Effector memory CD8-positive, alpha-beta T cell (primary cell): Measurements from ENCODE around the gene HYDIN.

ENCODE experiments used
- ATAC-seq: fragments of 150-1000 bp; cut with Tn5 transposase; replicated peaks from 2 replicates; pipeline ENCODE4 v1.10.0; 2021; ENCODE audit warnings: mild to moderate bottlenecking, moderate library complexity
- DNase-seq, 3 experiments: peaks; one replicate each; pipeline ENCODE4 v3.0.0; 2021
- H3K27ac Mint-ChIP-seq, 2 donors: one replicate each; pipeline ENCODE4 v1.8.0; 2022; ENCODE audit warnings: mild to moderate bottlenecking in 2 of 2, mixed read lengths in 2 of 2, moderate library complexity in 2 of 2
- H3K27me3 Mint-ChIP-seq, 2 donors: one replicate each; pipeline ENCODE4 v1.8.0; 2022; ENCODE audit warnings: mixed read lengths in 2 of 2
- H3K36me3 Mint-ChIP-seq: one replicate; pipeline ENCODE4 v1.8.0; 2022; ENCODE audit warnings: mild to moderate bottlenecking, moderate library complexity, mixed read lengths; ENCODE audit not compliant: insufficient read depth
- H3K4me1 Mint-ChIP-seq, 2 donors: one replicate each; pipeline ENCODE4 v1.8.0; 2022; ENCODE audit warnings: low read depth in 2 of 2, mixed read lengths in 2 of 2
- H3K4me3 Mint-ChIP-seq, 2 donors: one replicate each; pipeline ENCODE4 v1.8.0; 2022; ENCODE audit warnings: mild to moderate bottlenecking in 2 of 2, mixed read lengths in 2 of 2, moderate library complexity in 2 of 2
- H3K9me3 Mint-ChIP-seq, 2 donors: one replicate each; pipeline ENCODE4 v1.8.0; 2022; ENCODE audit warnings: mixed read lengths in 2 of 2

The HYDIN gene

DNA sequence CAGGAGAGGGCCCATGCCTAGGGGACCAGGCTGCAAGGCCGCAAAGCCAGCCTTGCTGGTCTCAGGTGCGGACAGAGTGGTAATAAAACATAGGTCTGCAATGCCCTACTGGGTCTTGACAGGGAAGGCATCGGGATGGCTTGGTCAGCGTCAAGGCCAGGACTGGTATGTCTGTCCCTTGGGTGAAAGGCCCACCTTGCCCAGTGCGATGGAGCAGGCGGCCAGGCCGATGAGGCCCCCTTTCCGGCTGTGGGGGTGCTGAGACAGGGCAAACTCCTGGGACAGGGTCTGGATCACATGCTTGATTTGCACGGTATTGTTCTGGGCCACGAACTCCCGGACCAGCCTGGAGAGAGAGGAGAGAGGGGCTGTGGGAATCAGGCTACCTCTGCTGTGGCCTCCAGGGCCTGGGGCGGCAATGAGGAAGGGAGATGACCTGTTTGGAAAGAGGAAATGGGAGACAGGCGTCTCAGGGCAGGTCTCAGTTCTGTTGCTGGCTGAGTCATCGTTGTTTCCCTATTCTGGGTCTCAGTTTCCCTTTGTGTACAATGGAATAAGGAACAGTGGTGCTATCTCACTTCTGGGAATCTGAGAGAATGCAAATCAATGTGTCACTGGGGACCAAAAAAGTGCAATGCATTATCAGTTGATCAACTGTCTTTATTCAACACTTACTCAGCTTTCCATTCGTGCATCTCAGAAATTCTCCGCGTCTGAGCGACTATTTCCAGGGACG lies 444.3 kb downstream of the HYDIN start:
- Mint-ChIP-seq H3K27me3 (no peaks in the 10 kb centered on the region), H3K9me3 (no peaks in the 10 kb centered on the region), H3K4me1 (peaks cover 20 to 22% of the 10 kb centered on the region in 2 donors), H3K27ac (peak overlapping the region in 1 of 2 donors; percentile 35), H3K4me3 (no peak overlapping the region), H3K36me3 (peaks cover 41% of the 10 kb centered on the region)
- DNase-seq (no peak), ATAC-seq (no peak)

DNA sequence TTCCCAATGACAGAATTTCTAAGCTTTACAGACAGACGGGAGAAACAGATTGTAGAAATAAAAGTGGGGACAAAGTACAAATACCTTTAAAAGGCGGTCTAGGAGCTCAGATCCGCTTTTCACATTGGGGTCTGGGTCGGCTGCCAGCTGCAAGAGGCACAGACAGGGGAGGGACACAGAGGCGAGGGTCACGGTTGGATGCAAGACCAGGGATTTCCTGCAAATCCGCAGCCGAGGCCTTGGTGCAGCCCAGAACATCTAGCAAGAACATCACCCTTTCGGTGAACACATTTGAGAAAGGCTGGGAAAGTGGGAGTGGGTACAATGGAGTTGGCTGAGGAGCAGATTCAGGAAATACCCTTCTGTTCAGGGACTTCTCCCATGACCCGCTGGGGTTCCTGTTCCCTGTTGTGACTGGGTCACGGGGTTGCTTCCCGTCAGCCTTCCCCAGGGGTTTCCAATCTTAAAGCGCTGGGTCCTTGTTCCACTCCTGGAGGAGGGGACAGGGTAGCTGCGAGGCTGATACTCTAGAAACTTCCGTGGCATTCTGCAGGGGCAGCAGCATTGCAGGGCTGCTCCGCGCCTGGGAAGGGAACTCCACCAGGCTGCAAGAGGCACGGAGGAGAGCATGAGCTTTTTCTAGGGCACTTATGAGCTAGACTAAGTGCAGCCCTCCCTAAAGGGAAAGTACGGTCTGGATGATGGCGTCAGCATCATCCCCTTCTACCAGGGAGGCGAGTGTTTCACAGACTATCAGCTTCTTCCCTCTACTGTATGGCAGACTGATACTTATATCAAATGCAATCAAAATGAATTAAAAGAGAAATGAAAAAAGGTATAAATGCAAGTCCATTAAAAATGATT lies 445.6 kb downstream of the HYDIN start:
- Mint-ChIP-seq H3K4me3 (no peak overlapping the region), H3K36me3 (peaks cover 52% of the 10 kb centered on the region), H3K27ac (no peak overlapping the region), H3K4me1 (peaks cover 9 to 15% of the 10 kb centered on the region in 2 donors), H3K27me3 (no peaks in the 10 kb centered on the region), H3K9me3 (no peaks in the 10 kb centered on the region)
- DNase-seq (no peak), ATAC-seq (no peak)

DNA sequence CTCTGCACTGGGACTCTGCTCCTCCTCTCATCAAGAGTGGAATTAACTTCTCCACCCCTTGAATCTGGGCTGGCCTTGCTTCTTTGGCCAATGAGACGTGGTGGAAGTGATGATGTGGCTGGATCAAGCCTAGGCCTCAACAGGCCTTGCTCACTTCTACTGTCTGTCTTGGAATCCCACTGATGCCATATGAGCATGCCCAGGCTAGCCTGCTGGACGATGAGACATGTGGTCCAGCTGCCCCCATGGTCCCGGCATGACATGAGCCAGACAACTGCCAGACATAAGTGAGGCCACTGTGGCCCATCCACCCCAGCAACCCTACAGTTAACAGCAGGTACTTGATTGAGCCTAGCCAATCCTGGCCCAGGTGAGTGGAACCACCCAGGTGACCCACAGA lies 448.3 kb downstream of the HYDIN start:
- H3K4me3 Mint-ChIP-seq = no peak overlapping the region
- ATAC-seq = no peak

DNA sequence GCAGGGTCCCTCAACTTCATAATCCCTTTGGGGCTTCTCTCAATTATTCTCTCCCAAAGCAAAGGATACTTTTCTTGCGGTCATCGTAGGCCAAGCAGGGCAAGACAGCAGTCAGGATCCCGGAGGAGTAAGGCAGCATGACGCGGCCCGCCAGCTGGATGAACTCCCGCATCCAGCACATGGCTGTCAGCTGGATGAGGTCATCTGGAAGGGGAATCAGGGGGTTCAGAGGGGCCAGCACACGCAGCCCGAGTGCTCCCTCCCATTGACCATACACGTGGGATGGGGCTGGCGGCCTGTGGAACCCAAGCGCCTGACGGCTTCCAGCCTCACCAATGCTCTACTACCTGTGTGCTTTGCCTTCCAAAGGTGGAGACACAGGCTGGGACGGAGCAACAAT lies 448.7 kb downstream of the HYDIN start:
- no peaks in the 10 kb centered on the region for H3K9me3 Mint-ChIP-seq
- peaks cover 72% of the 10 kb centered on the region for H3K36me3 Mint-ChIP-seq
- H3K27me3 Mint-ChIP-seq = no peaks in the 10 kb centered on the region
- ATAC-seq (no peak), DNase-seq (no peak)
- H3K27ac Mint-ChIP-seq = peak overlapping the region in 1 of 2 donors; percentile 55
- H3K4me1 Mint-ChIP-seq = peaks cover 1 to 3% of the 10 kb centered on the region in 2 donors
- no peak overlapping the region for H3K4me3 Mint-ChIP-seq

More for the DNA sequence above, 448.3 kb downstream of the HYDIN start:
- no peaks in the 10 kb centered on the region for H3K9me3 Mint-ChIP-seq
- H3K36me3 Mint-ChIP-seq = peaks cover 68% of the 10 kb centered on the region
- peaks cover 3 to 6% of the 10 kb centered on the region in 2 donors for H3K4me1 Mint-ChIP-seq
- peak overlapping the region in 1 of 2 donors; percentile 55 for H3K27ac Mint-ChIP-seq
- DNase-seq = no peak
- H3K27me3 Mint-ChIP-seq = no peaks in the 10 kb centered on the region

DNA sequence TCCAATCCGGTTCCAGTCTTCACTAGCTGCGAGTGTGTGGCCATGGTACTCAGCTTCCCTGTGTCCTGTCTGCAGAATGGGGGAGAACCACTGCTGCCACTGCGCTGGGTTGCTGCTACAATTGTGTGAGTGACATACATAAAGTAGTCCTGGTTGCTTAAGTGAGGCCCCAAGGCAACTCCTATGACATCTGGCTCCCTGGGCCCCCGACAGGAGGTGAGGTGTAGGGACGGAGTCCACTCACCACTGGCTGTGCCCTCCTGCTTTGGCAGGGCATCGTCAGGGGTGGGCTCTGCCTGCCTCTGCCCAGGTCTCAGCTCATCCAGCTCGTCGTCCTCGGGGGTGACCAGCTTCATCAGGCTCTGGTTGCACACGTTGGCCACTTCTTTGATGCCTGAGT lies 450.0 kb downstream of the HYDIN start:
- no peak overlapping the region for H3K4me3 Mint-ChIP-seq
- no peak overlapping the region for H3K27ac Mint-ChIP-seq
- no peaks in the 10 kb centered on the region for H3K9me3 Mint-ChIP-seq
- peaks cover 72% of the 10 kb centered on the region for H3K36me3 Mint-ChIP-seq
- ATAC-seq = no peak
- H3K4me1 Mint-ChIP-seq = peaks cover 0 to 3% of the 10 kb centered on the region in 2 donors
- DNase-seq = no peak
- no peaks in the 10 kb centered on the region for H3K27me3 Mint-ChIP-seq

DNA sequence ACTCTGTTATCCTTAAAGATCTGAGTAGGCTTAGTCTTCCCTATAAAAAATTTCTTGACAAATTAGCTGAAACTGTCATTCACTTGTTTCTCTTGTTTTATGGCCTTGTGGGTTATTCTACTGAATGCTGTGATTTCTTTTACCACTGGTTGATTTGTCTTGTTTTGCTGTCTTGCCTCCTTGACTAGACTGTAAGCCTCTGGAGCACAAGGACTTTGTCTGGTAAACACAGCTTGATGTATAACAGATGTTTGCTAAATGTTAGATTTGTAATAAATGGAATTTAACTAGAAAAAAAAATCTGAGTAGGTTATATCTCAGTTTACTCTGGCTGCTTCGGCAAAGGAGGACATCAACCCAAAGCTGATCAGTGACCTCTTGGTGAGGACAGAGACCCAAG lies 451.2 kb downstream of the HYDIN start:
- no peak overlapping the region for H3K4me3 Mint-ChIP-seq
- H3K9me3 Mint-ChIP-seq = no peaks in the 10 kb centered on the region
- no peak overlapping the region for H3K27ac Mint-ChIP-seq
- H3K27me3 Mint-ChIP-seq = no peaks in the 10 kb centered on the region
- ATAC-seq (no peak), DNase-seq (no peak)
- H3K36me3 Mint-ChIP-seq = peaks cover 74% of the 10 kb centered on the region
- H3K4me1 Mint-ChIP-seq = no peaks in the 10 kb centered on the region

DNA sequence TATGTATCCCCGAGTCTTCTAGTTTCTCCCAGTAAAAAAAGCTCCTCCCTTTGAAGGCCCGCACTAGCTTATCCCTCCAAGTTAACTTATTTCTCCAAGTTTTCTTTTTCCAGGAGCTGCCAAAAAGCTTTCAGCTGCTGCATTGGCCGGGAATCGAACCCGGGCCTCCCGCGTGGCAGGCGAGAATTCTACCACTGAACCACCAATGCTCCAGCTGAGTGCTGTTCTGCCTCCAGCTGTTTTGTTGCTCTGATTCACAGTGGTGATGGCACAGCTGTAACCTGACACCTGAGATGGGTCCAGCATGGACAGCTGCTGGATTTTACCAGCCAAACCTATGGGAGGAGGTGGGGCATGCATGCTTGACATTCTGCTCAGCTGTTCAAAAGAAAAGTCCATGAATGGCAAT lies 451.6 kb downstream of the HYDIN start:
- no peak for ATAC-seq
- no peaks in the 10 kb centered on the region for H3K9me3 Mint-ChIP-seq
- H3K27ac Mint-ChIP-seq = no peak overlapping the region
- H3K36me3 Mint-ChIP-seq = peaks cover 74% of the 10 kb centered on the region
- no peak for DNase-seq
- H3K4me1 Mint-ChIP-seq = no peaks in the 10 kb centered on the region
- no peaks in the 10 kb centered on the region for H3K27me3 Mint-ChIP-seq
- no peak overlapping the region for H3K4me3 Mint-ChIP-seq

DNA sequence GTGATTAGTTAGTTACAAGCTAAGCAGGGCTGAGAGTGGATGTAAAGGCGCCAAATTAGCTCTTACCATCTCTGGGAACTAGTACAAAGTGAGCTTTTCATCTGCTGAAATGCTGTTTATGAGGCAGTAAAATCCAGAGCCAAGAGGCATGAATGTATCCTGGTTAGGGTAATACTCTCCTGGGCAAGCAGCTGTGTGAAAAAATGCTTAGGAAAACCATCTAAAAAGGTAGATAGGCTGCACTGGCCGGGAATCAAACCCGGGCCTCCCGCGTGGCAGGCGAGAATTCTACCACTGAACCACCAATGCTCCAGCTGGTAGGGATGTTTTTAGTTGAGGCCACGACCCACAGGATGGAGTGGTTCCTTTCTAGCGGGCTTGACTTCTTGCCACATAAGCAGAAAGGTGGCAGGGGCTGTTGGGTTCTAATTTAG lies 452.5 kb downstream of the HYDIN start:
- H3K36me3 Mint-ChIP-seq = peaks cover 75% of the 10 kb centered on the region
- no peaks in the 10 kb centered on the region for H3K9me3 Mint-ChIP-seq
- H3K27me3 Mint-ChIP-seq = no peaks in the 10 kb centered on the region
- H3K4me3 Mint-ChIP-seq = no peak overlapping the region
- H3K27ac Mint-ChIP-seq = no peak overlapping the region
- ATAC-seq = no peak
- no peaks in the 10 kb centered on the region for H3K4me1 Mint-ChIP-seq
- no peak for DNase-seq

DNA sequence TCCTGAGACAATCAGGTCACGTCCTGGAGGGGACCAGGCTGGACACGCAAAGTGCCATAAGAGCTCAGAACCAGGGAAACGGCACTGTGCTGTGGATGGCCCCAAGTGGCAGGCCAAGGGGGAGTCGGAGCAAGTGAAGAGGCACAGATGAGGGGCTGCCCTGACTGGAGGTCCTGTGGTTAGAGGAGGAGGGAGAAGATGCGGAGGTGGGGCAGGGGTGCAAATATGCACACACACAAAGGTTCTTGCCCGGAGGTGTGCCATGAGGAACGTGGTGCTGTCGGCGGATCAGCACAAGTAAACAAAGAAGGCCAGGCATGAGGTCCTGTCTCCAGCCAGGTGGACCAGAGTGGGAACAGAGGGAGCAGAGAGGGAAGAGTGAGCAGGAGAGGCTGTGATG lies 453.0 kb downstream of the HYDIN start:
- DNase-seq = no peak
- Mint-ChIP-seq H3K9me3 (no peaks in the 10 kb centered on the region), H3K36me3 (peaks cover 73% of the 10 kb centered on the region), H3K4me1 (no peaks in the 10 kb centered on the region), H3K27ac (peak overlapping the region in 1 of 2 donors; percentile 56), H3K4me3 (no peak overlapping the region), H3K27me3 (no peaks in the 10 kb centered on the region)
- ATAC-seq = no peak

DNA sequence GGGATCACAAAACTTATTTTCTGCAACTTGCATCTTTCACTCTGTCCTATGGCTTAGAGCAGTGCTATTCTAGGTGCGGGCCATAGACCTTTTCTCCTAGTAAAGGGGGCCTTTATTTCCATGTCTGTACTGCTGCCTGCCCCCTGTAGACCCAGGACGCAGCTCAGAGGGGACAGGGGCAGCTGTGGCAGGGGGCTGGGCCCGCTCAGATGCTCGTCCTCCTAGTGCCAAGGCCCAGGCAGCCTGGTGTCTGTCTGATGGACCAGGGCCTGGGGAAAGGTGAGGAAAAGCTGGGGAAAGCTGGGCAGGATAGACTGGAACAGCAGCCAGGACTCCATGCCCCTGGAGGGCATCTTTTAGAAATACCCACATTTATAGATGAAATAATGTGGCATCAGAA lies 455.1 kb downstream of the HYDIN start:
- no peak for ATAC-seq
- no peak overlapping the region for H3K4me3 Mint-ChIP-seq
- H3K27ac Mint-ChIP-seq = no peak overlapping the region
- no peaks in the 10 kb centered on the region for H3K4me1 Mint-ChIP-seq
- no peaks in the 10 kb centered on the region for H3K27me3 Mint-ChIP-seq
- DNase-seq = no peak
- peaks cover 64% of the 10 kb centered on the region for H3K36me3 Mint-ChIP-seq
- H3K9me3 Mint-ChIP-seq = no peaks in the 10 kb centered on the region

DNA sequence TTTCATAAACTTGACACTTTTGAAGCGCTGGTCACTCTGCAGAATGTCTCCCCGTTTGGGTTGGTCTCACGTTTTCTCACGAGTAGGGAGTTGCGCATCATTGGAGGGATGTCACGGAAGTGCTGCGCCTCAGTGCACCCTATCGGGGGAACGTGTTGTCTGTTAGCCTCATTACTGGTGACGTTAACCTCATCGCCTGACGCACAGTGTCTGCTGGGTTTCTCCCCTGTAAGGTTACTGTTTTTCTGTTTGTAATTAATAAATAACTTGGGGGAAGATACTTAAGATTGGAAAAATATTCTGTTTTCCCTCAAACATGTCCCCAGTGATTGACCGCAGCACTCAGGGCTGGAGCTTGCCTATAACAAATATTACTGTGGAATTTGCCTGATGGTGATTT lies 456.3 kb downstream of the HYDIN start:
- no peaks in the 10 kb centered on the region for H3K9me3 Mint-ChIP-seq
- DNase-seq (no peak), ATAC-seq (no peak)
- H3K27me3 Mint-ChIP-seq = no peaks in the 10 kb centered on the region
- H3K4me1 Mint-ChIP-seq = no peaks in the 10 kb centered on the region
- peaks cover 57% of the 10 kb centered on the region for H3K36me3 Mint-ChIP-seq
- H3K4me3 Mint-ChIP-seq = no peak overlapping the region
- no peak overlapping the region for H3K27ac Mint-ChIP-seq

DNA sequence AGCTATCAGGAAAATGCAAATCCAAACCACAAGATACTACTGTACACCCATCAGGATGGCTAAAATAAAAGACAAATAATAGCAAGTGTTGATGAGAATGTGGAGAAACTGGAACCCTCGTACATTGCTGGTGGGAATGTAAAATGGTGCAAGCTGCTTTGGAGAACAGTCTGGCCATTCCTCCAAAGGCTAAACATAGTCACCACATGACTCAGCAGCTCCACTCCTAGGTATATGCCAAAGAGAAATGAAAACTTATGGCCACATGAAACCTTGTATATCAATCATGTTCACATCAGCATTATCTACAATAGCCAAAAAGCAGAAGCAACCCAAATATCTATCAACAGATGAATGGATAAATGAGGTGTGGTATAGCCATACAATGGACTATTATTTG lies 458.0 kb downstream of the HYDIN start:
- no peaks in the 10 kb centered on the region for H3K4me1 Mint-ChIP-seq
- H3K36me3 Mint-ChIP-seq = peaks cover 48% of the 10 kb centered on the region
- H3K4me3 Mint-ChIP-seq = no peak overlapping the region
- H3K27ac Mint-ChIP-seq = no peak overlapping the region
- no peaks in the 10 kb centered on the region for H3K27me3 Mint-ChIP-seq
- DNase-seq = no peak
- H3K9me3 Mint-ChIP-seq = no peaks in the 10 kb centered on the region
- ATAC-seq = no peak

DNA sequence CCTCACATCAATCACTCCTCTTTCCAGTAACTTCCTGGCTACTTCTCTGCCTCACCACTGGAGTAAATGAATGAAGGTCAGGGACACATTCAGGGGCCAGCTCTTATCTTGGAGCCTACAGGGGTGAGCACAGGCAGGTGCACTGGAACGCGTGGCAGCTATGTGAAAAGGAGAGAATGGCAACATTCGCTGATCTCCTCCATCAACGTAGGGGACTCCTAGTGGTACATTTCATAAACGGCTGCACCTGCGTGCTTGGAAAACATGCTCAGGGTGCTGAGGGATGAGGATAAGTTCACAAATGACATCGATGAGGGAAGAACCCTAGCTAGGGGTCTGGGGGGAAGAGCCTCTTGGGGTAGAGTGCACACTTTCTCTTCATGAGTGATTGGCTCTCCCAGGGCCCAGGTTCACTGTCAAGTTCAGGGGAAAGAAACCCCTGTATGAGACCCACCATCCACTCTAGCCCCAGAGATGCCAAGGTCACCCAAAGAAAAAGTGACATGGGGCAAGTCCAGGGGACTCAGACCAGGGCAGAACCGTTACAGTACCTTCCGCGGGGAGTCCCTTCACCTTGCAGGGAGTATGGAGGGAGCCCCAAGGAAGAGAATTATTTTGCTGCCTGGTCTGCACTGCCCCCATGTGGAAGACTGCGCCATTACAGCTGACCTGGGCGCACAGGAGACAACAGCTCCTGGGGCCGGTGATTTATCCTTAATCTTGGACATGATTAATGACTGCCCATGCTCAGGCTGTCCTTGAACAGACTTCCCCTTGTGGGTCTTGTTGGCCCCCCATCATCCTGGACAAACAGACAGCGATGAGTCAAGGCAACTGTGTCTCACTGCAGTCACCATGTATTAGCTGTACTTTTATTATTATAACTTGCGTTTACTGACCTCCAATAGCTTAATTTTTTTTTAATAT lies 459.6 kb downstream of the HYDIN start:
- Mint-ChIP-seq H3K27me3 (no peaks in the 10 kb centered on the region), H3K4me1 (no peaks in the 10 kb centered on the region), H3K9me3 (no peaks in the 10 kb centered on the region), H3K4me3 (no peak overlapping the region), H3K27ac (peak overlapping the region in 1 of 2 donors; percentile 81), H3K36me3 (peaks cover 45% of the 10 kb centered on the region)
- peak; percentile 36 to 66 (median 46) for DNase-seq
- peak; percentile 59 for ATAC-seq
